HepG2 (cell line): ENCODE measurements around the gene BICRAL. TPM values are rescaled to one million over a fixed set of nuclear protein-coding genes. Genes with fewer than 3 reads are reported as not detected.

Experiments used
- BRCA1 ChIP-seq: sonication (generic); formaldehyde crosslinking; IDR thresholded peaks from 2 replicates; pipeline ENCODE4 v1.4.0; 2020; ENCODE audit warnings: missing genetic modification reagents
- CEBPZ ChIP-seq: IDR thresholded peaks from 2 replicates; pipeline ENCODE4 v1.6.1; 2012; ENCODE audit warnings: low read length, improper control_type of control experiment
- E2F2 ChIP-seq: sonication (generic); formaldehyde crosslinking; IDR thresholded peaks from 2 replicates; pipeline ENCODE4 v1.4.0; 2020; ENCODE audit warnings: missing genetic modification reagents, borderline replicate concordance
- HMG20A ChIP-seq: IDR thresholded peaks from 2 replicates; pipeline ENCODE4 v1.6.1; 2016; ENCODE audit warnings: borderline replicate concordance
- JDP2 ChIP-seq: sonication (generic); formaldehyde crosslinking; IDR thresholded peaks from 2 replicates; pipeline ENCODE4 v1.8.1; 2022; ENCODE audit warnings: missing genetic modification reagents, borderline replicate concordance
- NCOR1 ChIP-seq: fragments of 200-600 bp; sonication (generic); IDR thresholded peaks from 2 replicates; pipeline ENCODE4 v1.7.0; 2017; ENCODE audit warnings: antibody characterized with exemption, low read length, borderline replicate concordance
- TFAP4 ChIP-seq: sonication (generic); IDR thresholded peaks from 2 replicates; pipeline ENCODE4 v1.6.1; 2016; ENCODE audit warnings: low read depth, borderline replicate concordance
- ZBTB2 ChIP-seq: sonication (generic); formaldehyde crosslinking; IDR thresholded peaks from 2 replicates; pipeline ENCODE4 v1.8.0; 2022; ENCODE audit warnings: low read depth, missing genetic modification reagents
- ZNF276 ChIP-seq: sonication (generic); formaldehyde crosslinking; IDR thresholded peaks from 2 replicates; pipeline ENCODE4 v1.4.0; 2020; ENCODE audit warnings: mild to moderate bottlenecking, low read depth, missing genetic modification reagents
- ZNF414 ChIP-seq: sonication (generic); formaldehyde crosslinking; IDR thresholded peaks from 2 replicates; pipeline ENCODE4 v1.5.0; 2020; ENCODE audit warnings: missing genetic modification reagents
- ZNF512 ChIP-seq: sonication (generic); formaldehyde crosslinking; IDR thresholded peaks from 2 replicates; pipeline ENCODE4 v1.4.0; 2020; ENCODE audit warnings: mild to moderate bottlenecking, missing genetic modification reagents
- ZNF784 ChIP-seq: sonication (generic); formaldehyde crosslinking; IDR thresholded peaks from 2 replicates; pipeline ENCODE4 v1.5.1; 2020; ENCODE audit warnings: missing genetic modification reagents, mild to moderate bottlenecking, borderline replicate concordance
- ZNF790 ChIP-seq: sonication (generic); formaldehyde crosslinking; IDR thresholded peaks from 2 replicates; pipeline ENCODE4 v1.8.0; 2022; ENCODE audit warnings: missing genetic modification reagents, mild to moderate bottlenecking, borderline replicate concordance
- polyA plus RNA-seq, 8 experiments: library from polyadenylated mRNA; depleted of rRNA in 3 of 8; stranded (reverse) in 7 of 8; unstranded in 1 of 8; fragments of >200 nt; fragmentation: Illumina TruSeq in 4 of 8; extraction: Trizol in 4 of 8; gene quantifications; 2 replicates each; pipeline versions ENCODE4 v1.2.1 to v1.2.3, GENCODE V29; 2011 to 2016; ENCODE audit warnings: low read depth in 4 of 8, missing spikeins in 1 of 8, mixed read lengths in 1 of 8; ENCODE audit not compliant: insufficient read depth in 1 of 8
- total RNA-seq, 5 experiments: library from RNA; depleted of rRNA; stranded (reverse); fragments of >200 nt; fragmentation: Illumina TruSeq; extraction: Trizol; gene quantifications; 2 replicates each; pipeline ENCODE4 v1.2.3, GENCODE V29; 2016; ENCODE audit warnings: low read depth in 1 of 5

BICRAL gene
- total and polyA plus RNA-seq, 2 of the 13 experiments (the other 11 are each of a cell fraction or from before 2014, with no cell fraction given): 5.0 to 13.5 TPM

- TF ChIP-seq ZBTB2: peak; percentile 70; the same call in 1 of the 2 replicates
- no peak for TF ChIP-seq CEBPZ
- TF ChIP-seq ZNF512 (CRISPR knock-in tag): peak; percentile 9; the same call in 1 of the 2 replicates
- TF ChIP-seq JDP2 (CRISPR knock-in tag): peak; percentile 81; the same call in 1 of the 2 replicates
- TF ChIP-seq ZNF784 (CRISPR knock-in tag): peak; percentile 97
- peak; percentile 34; the same call in 1 of the 2 replicates for TF ChIP-seq BRCA1 (CRISPR knock-in tag)
- peak; percentile 96 for TF ChIP-seq ZNF276 (CRISPR knock-in tag)
- TF ChIP-seq HMG20A (CRISPR knock-in tag): no peak
- no peak for TF ChIP-seq NCOR1
- TF ChIP-seq TFAP4: peak; percentile 20; the same call in 1 of the 2 replicates
- peak; percentile 98; the same call in 1 of the 2 replicates for TF ChIP-seq ZNF790 (CRISPR knock-in tag)
- TF ChIP-seq ZNF414 (CRISPR knock-in tag): peak; percentile 88
- peak; percentile 17; the same call in 1 of the 2 replicates for TF ChIP-seq E2F2 (CRISPR knock-in tag)
Measured at GRCh38 chr6:42890311-42891198, 108.7 kb downstream of the BICRAL start (continued).
